OCI-LY3 (cell line): ENCODE data around the gene CYTH3.

ENCODE experiments used
- CTCF ChIP-seq: fragments of 200-600, 300-600 bp; sonication (generic); IDR thresholded peaks from 2 replicates; pipeline ENCODE4 v1.5.1; 2014; ENCODE audit warnings: antibody characterized with exemption, low read length, low read depth
- EZH2phosphoT487 ChIP-seq: fragments of 200-600 bp; shearing (Covaris generic); IDR thresholded peaks from 2 replicates; pipeline ENCODE4 v1.6.1; 2018; ENCODE audit warnings: antibody characterized with exemption, mixed run types, low read depth

- no peak for TF ChIP-seq CTCF
- TF ChIP-seq EZH2phosphoT487: no peak
Observed at GRCh38 chr7:6291531-6291930, 19.1 kb upstream of the CYTH3 start.
